GM23248 (cell line): ENCODE measurements around the gene UBTFL1.
"Not testable (repeated sequence)": the region's sequence is repeated elsewhere in the genome, so short reads cannot be mapped to it uniquely, and the experiment has no call there.

ENCODE experiments used
- EZH2 ChIP-seq: fragments of 200-600 bp; sonication (generic); IDR thresholded peaks from 2 replicates; pipeline ENCODE4 v1.6.1; 2018; ENCODE audit warnings: antibody characterized with exemption, mild to moderate bottlenecking; ENCODE audit not compliant: insufficient read depth, poor library complexity, severe bottlenecking
- EZH2phosphoT487 ChIP-seq: fragments of 200-600 bp; sonication (generic); IDR thresholded peaks from 2 replicates; pipeline ENCODE4 v1.6.1; 2018; ENCODE audit warnings: antibody characterized with exemption, moderate library complexity, mild to moderate bottlenecking, low read depth; ENCODE audit not compliant: insufficient read depth

- not testable (repeated sequence) for TF ChIP-seq EZH2, EZH2phosphoT487
Measured at GRCh38 chr11:90095230-90095924, 9.6 kb downstream of the UBTFL1 start.
